ENCODE measurements around the gene C10orf88.
"Not testable (repeated sequence)": the region's sequence is repeated elsewhere in the genome, so short reads cannot be mapped to it uniquely, and the experiment has no call there.

Gene C10orf88

DNA sequence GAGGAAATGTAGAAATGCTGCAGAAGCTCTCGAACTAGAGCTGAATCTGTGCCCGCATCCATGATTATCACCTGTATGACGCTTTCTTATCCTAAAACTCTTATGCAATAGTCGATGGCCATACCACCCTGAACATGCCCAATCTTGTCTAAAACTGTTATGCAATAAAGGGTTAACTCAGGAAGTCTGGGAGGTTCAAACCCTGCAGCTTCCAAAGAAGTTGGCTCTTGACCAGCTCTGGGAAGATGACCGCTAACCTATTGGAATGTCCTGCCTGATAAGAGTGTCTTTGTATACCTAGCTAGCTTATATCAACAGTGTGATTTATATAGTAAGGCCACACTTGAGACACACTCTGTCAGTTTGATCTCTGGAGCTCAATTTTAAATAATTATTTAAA, 3.4 kb upstream of the C10orf88 start:
- DNase-seq (ENCODE audit: low spot score) = no peak

DNA sequence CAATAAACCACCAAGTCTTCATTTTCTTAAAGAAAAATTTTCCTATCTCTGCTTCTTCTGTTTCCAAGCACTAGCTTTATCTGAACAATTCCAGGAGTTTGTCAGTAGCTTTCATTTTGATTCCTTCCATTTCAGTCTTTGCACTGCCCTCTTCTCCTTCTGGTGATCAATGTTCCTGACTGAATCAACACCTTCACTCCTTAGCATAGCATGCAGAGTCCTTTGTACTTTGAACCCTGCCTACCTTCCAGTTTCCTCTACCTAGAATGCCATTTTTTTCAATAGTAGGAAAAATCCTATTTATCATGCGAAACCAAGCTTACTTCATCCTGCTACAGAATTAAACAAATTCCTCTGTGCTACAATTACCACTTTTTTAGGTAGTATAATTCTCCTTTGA, 1.9 kb upstream of the C10orf88 start:
- no peak for DNase-seq (ENCODE audit: low spot score)

DNA sequence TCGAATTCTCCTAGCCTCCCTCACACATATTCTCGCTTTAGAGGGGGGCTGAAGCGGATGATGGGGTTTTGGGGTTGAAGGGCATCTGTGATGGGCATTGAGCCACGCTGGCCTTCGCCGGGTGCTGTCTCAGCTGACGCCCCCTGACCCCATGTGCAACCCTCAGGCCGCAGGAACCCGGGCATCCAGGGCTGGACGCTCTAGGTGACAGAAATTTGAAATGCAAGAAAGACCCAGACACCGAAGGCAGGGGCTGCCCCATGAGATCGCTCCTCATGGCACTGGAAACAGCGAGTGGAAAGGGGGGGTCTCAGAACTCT, 664 bp upstream of the C10orf88 start:
- no peak for DNase-seq (ENCODE audit: low spot score)

DNA sequence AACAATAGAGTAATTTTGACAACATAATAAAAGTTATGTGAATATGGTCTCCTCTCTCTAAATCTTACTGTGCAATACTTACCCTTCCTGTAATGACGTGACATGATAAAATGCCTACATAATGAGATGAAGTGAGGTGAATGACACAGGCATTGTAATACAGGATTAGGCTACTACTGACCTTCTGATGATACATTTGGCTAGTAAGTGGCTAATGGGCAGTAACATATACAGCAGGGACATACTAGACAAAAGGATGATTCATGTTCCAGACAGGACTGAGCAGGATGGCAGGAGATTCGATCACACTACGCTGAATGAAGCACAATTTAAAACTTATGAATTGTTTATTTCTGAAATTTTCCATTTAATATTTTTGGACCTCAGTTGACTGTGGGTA, 4.7 kb downstream of the C10orf88 start:
- DNase-seq (ENCODE audit: low spot score) = no peak

DNA sequence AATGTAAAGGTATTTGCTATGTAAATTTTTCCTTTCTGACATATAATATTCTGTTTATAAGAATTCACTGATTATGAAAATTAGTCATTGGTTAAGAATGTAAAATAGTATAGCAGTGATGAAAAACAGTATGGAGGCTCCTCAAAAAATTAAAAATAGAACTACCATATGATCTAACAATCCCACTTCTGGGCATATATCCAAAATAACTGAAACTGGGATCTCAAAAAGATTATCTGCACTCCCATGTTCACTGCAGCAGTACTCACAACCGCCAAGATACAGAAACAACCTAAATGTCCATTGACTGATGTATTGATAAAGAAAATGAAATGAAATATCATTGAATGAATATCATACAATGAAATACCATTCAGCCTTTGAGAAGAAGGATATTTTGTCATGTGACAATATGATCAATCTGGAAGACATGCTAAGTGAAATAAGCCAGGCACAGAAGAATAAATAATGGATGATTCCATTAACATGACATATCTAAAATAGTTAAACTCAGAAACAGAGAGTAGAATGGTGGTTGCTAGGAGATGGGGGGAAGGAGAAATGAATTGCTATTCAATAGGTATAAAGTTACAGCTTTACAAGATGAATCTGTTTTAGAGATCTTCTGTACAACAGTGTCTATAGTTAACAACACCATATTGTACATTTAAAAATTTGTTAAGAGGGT, 14.0 kb downstream of the C10orf88 start:
- DNase-seq (ENCODE audit: low spot score) = no peak

DNA sequence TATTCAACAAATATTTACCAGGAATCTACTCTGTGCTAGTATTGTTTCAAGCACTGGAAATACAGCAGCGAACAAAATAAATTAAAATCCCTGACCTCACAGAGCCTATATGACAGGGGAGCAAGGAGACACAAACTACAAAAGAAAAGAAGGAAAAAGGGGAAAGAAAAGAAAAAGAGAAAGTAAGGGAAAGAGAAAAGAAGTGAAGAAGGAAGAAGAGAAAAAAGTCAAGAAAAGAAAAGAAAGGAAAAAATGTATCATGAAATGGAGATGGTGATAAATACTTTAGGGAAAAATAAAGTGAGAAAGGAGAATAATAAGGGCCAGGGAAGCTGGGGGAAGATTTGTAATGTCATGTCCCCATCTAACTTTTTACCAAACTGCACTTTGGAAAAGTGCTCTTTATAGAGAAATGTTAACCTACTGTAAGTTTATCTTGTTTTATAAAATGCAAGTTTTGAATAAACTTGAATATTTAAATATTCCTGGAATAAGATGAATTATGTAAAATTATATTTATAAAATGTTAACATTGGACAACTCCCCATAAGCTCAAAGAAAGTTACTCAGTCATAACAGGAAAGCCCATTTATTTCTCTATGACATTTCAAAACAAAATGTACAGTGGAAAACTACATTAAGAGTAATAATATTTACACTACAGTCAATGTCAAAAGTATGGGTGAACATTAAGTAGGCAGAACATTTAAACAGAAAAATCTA, 14.7 kb downstream of the C10orf88 start:
- DNase-seq (ENCODE audit: low spot score) = no peak

DNA sequence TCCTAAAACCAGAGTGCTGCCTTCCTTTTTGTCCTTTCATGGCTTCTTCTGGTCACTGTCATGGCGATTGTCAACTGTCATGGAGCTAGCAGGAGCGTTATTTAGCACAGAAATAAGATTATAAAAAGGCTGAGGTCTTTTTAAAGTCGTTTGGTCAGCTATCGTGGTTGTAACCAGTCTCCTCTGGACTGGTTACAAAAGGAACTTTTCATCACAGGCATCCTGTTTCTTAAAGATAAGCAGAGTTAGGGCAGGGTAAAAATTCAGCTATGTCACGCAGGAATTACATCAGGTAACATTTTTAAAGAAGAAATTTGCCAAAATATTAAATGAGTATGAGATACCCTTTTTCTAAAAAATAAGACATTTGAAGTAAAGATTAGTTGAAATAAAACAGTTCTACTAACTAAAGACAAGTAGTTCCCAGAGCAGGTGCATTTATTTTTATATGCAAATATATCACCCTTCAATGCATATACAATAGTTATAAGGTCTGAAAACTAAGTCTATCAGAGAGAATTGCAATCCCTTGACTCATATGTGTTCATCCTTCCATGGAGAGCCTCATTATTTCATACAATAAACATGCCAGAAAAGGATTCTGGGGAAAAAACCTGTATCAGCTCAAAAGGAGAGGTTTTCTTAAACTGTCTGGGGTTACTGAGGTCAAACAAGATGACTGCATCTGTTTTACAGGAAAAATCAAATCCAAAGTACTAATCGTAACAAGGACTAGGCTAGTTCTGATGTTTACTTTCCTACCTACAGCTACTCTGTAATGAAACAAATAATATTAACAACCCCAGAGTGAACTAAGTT, 22.7 kb downstream of the C10orf88 start:
- no peak for DNase-seq (ENCODE audit: low spot score)

DNA sequence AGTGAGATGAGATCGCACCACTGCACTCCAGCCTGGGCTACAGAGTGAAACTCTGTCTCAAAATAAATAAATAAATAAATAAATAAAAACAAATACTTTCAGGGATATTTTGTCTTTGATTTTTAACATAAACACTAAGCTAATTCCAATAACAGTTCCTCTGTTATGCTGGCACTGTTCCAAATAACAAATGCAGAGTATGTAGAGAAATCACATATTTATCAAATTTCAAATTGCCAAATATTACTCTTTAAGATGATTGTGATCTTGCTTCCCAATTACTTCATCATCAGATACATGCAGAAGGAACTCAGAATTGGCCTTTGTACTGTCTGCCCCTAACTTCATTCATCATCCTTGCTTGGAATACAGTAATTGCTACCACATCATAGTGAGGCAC, 23.9 kb downstream of the C10orf88 start:
- no peak for DNase-seq (ENCODE audit: low spot score)

DNA sequence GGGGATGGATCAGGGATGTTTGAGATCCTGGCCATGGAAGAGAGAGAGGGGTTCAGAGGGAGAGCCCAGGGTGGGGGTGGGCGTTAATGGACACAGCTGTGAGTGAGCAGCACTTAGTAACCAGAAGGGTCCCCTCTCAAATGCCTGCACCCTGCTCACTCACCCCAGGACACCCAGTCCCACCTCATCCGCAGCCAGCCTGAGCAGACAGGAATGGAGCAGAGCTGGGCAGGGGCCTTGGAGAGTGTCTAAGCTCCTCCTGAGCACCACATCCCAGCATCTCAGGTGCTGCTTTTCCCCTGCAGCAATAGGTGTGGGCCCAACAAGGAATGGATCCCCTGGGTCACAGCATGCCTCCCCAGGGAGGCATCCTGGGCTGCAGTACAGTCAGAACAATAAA, 38.3 kb downstream of the C10orf88 start:
- no peak for DNase-seq (ENCODE audit: low spot score)

DNA sequence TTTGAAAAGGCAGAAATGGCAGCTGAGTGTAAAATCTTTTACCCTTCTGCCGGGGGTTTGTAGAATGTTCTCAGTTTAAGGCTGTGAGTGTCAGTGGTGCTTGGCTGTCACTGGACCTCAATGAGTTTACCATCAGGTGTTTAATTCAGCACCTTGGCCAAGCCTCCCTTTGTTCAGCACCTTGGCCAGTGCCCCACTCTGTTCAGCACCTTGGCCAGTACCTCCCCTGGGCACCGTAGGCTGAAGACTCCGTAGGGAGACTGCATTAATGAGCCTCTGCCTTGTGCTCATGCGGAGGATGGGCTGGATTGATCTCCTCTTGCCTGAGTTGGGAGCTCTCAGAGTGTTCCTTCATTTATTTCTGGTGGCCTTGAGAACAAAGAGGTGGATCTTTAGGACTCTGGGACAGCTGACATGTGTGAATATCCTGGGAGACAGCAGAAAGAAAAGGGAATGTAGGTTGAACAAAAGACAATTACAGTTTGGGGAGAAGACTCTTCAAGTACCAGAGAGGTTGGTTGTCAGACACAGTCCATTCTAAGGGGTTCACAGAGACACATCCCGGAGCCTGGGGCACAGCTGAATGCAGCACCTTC, 42.0 kb downstream of the C10orf88 start:
- peak; percentile 30 for DNase-seq (ENCODE audit: low spot score)

DNA sequence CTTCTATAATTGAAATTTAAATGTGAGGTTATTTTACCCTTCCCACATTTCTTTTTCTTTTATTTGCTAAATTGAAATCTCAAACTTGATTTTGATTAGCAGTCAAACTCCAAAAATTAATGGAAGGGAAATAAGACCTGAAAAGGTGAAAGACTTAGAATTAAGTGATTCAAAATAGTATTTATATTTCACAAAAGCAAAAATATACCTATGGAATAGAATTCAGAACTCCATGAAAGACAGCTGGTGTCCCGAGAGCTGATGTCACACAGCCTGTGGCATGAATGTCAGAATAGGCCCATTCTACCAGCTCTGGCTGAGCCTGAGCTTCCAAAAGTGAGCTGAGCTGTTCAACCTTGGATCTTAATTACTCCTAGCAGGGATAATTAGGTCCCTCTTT, 43.7 kb downstream of the C10orf88 start, which contains the start of gene FAM24A:
FAM24A (plus strand) TSS at position 301 of the 400 bp plus-strand sequence. CDS start 1,025 bp downstream, outside the sequence.
- DNase-seq (ENCODE audit: low spot score) = no peak

DNA sequence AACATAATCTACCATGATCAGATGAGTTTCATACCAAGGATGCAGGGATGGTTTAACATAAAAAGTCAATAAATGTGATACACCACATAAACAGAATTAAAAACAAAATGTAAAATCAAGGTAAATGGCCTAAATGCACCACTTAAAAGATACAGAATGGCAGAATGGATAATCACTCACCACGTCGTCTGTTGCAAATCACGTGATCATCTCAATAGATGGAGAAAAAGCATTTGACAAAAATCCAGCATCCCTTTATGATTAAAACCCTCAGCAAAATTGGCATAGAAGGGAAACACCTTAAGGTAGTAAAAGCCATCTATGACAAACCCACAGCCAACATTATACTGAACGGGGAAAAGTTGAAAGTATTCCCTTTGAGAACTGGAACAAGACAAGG, 50.2 kb downstream of the C10orf88 start:
- not testable (repeated sequence) for DNase-seq (ENCODE audit: low spot score)

DNA sequence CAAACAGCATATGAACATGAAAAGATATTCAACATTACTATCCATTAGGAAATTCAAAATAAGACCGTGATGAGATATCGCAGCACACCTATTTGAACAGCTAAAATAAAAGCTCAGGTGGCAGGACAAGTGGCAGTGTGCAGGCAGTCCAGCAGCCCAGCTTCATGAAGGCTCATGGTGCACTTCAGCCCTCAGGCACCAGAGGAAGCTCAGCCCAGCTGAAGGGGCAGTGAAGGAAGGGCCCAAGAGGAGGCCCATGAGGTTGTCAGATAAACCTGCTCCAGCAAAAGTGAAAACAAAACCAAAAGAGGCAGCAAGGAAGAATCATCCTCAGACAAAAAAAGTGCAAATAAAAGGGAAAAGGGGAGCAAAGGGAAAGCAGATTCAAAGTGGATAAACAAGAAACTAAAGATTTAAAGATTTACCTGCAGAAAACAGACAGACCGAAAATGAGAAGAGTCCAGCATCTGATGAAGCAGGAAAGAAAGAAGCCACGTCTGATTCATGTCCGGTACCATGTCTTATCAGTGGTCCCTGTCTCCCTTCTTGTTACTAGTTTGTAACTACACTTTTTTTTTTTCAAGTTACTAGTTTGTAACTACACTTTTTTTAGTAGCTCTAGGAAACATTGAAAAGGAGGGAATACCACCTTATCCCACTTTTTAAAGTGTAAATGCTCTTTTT, 59.6 kb downstream of the C10orf88 start:
- DNase-seq (ENCODE audit: low spot score) = no peak

DNA sequence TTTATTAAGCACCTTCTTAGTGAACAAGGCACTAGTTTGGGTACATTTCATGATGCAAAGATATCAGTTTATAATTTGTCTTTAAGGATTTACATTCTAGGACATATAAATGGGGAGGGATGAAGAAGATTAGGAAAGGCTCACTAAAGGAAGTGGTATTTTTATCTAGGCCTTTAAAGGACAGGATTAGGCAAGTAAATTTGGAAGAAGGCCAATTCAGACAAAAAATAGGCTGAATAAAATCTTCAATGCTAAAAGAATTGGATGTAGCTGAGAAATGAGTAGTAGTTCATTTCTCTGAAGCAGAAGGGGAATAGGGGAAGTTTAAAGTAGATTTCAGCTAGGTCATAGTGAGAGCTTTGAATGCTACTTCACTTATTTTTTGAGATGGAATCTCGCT, 69.9 kb downstream of the C10orf88 start:
- no peak for DNase-seq (ENCODE audit: low spot score)

DNA sequence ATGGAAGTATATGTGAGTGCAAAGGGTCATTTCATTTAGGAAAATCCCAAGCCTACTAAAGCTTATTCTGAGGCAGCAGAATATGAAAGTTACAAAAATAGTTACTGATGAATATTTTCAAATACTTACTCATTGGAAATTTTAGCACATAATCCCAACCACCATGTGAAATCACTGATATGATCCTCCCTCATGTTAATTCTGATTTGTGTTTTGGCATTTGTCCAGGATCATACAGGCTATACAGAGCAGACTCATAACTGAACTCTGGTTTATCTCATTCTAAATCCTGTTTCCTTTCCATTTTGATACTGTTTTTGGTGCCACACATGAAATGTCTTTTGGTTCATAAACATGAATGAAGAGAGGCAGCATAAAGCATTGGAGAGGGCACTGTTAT, 71.3 kb downstream of the C10orf88 start:
- no peak for DNase-seq (ENCODE audit: low spot score)
